ENCODE data around the gene KCNH5. TPM values are rescaled to one million over a fixed set of nuclear protein-coding genes. Genes with fewer than 3 reads are reported as not detected.

The KCNH5 gene
- total RNA-seq, 1 donor from 2014 or later, result 0.29 TPM

GRCh38 chr14:62905566-62905965, 139.7 kb downstream of the KCNH5 start:
- ATAC-seq (no peak), DNase-seq (no peak)
- Histone ChIP-seq H3K27me3 (no peaks in the 10 kb centered on the region), H3K9me3 (no peaks in the 10 kb centered on the region), H3K4me3 (no peak overlapping the region), H3K27ac (no peak overlapping the region), H3K36me3 (no peaks in the 10 kb centered on the region), H3K4me1 (no peaks in the 10 kb centered on the region)
- intact Hi-C loops (cut with DNase I), result no loop called here
- no peak for TF ChIP-seq CTCF (IDR thresholded peaks at IDR 0.05)

- ATAC-seq (no peak), DNase-seq (no peak)
- no peak for TF ChIP-seq CTCF (IDR thresholded peaks at IDR 0.05)
- Histone ChIP-seq H3K36me3 (no peaks in the 10 kb centered on the region), H3K27me3 (no peaks in the 10 kb centered on the region), H3K4me1 (no peaks in the 10 kb centered on the region), H3K4me3 (no peak overlapping the region), H3K27ac (no peak overlapping the region), H3K9me3 (no peaks in the 10 kb centered on the region)
- intact Hi-C loops (cut with DNase I), result no loop called here
These were observed 147.5 kb downstream of the KCNH5 start for GRCh38 chr14:62897771-62898170.

GRCh38 chr14:62896932-62897456, 148.3 kb downstream of the KCNH5 start:
- ATAC-seq, result no peak

GRCh38 chr14:62894736-62895135, 150.5 kb downstream of the KCNH5 start:
- intact Hi-C loops (cut with DNase I), result no loop called here
- no peak for DNase-seq
- no peaks in the 10 kb centered on the region for H3K9me3 ChIP-seq

More at GRCh38 chr14:62896932-62897456, 148.3 kb downstream of the KCNH5 start:
- Histone ChIP-seq H3K4me3 (no peak overlapping the region), H3K27ac (no peak overlapping the region), H3K9me3 (no peaks in the 10 kb centered on the region), H3K4me1 (no peaks in the 10 kb centered on the region), H3K36me3 (no peaks in the 10 kb centered on the region), H3K27me3 (no peaks in the 10 kb centered on the region)
- intact Hi-C loops (cut with DNase I), result no loop called here
- DNase-seq, result no peak
- no peak for TF ChIP-seq CTCF (IDR thresholded peaks at IDR 0.05)

GRCh38 chr14:62889364-62889763, 155.9 kb downstream of the KCNH5 start:
- no peak for ATAC-seq
- Histone ChIP-seq H3K4me1 (no peaks in the 10 kb centered on the region), H3K4me3 (no peak overlapping the region), H3K9me3 (no peaks in the 10 kb centered on the region), H3K27me3 (no peaks in the 10 kb centered on the region), H3K36me3 (no peaks in the 10 kb centered on the region), H3K27ac (no peak overlapping the region)
- no peak for TF ChIP-seq CTCF (IDR thresholded peaks at IDR 0.05)
- DNase-seq, result no peak
- intact Hi-C loops (cut with DNase I), result no loop called here

More at GRCh38 chr14:62894736-62895135, 150.5 kb downstream of the KCNH5 start:
- ATAC-seq, result no peak
- no peak overlapping the region for H3K4me3 ChIP-seq
- TF ChIP-seq CTCF (IDR thresholded peaks at IDR 0.05), result no peak
- no peaks in the 10 kb centered on the region for H3K4me1 ChIP-seq
- no peaks in the 10 kb centered on the region for H3K27me3 ChIP-seq
- H3K27ac ChIP-seq, result no peak overlapping the region
- H3K36me3 ChIP-seq, result no peaks in the 10 kb centered on the region

- ATAC-seq (no peak), DNase-seq (no peak)
- H3K4me1 ChIP-seq, result no peaks in the 10 kb centered on the region
- H3K36me3 ChIP-seq, result no peaks in the 10 kb centered on the region
- TF ChIP-seq CTCF (IDR thresholded peaks at IDR 0.05), result no peak
- H3K27me3 ChIP-seq, result no peaks in the 10 kb centered on the region
- no peak overlapping the region for H3K4me3 ChIP-seq
- intact Hi-C loops (cut with DNase I), result no loop called here
- H3K27ac ChIP-seq, result no peak overlapping the region
- H3K9me3 ChIP-seq, result no peaks in the 10 kb centered on the region
These were observed 158.8 kb downstream of the KCNH5 start for GRCh38 chr14:62886461-62886860.

Data from upper lobe of right lung (tissue), 1 donor.